ENCODE results near the gene SKI.
"Not testable (repeated sequence)": the region's sequence is repeated elsewhere in the genome, so short reads cannot be mapped to it uniquely, and the experiment has no call there.

SKI gene

DNA sequence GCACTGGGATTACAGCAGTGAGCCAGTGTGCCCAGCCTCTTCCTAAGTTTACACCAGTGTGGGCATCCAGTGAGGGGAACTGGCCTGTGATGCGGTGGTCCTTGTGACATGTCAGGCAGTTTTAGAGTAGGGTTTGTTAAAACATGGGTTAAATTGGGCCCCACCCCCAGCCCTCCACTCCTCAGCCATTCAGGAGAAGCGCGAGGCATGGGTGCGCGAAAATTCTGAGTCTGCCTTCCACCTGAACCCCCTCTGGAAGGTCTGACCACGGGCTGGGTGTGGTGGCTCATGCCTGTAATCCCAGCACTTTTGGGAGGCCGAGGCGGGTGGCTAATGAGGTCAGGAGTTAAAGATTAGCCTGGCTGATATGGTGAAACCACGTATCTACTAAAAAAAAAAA lies 51.7 kb downstream of the SKI start:
- DNase-seq = no peak

DNA sequence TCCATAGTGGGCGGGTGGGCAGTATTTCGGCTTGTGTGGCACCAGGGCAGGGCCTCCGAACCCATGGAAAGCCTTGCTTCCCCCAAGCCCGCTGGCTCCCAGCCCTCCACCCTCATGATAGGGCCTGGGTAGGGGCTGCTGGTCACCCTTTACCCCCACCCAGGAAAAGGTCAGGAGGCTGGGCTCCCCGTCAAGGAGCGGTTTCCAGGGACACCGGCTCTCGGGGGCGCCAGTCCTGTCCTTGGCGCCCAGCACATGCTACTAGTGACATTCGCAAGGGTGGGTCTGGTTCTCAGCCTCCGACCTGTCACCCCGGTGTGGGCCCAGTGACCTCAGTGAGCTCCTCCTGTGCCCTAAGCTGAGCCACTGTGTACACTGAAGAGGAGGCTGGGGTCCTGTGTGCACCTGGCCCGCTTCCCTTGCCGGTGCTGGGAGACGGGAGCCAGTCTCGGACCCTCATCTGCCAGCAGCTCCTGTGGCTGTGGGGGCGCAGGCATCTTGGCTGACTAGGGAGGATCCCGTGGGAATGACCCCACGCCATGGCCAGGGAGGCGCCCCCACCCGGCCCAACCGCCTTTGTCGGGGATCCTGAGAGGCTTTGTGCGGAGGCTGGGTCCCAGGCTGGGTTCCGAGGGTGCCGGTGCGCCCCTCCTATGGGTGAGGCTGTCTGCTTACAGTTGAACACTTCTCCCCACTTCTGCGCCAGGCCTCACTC lies 54.6 kb downstream of the SKI start:
- DNase-seq = no peak

DNA sequence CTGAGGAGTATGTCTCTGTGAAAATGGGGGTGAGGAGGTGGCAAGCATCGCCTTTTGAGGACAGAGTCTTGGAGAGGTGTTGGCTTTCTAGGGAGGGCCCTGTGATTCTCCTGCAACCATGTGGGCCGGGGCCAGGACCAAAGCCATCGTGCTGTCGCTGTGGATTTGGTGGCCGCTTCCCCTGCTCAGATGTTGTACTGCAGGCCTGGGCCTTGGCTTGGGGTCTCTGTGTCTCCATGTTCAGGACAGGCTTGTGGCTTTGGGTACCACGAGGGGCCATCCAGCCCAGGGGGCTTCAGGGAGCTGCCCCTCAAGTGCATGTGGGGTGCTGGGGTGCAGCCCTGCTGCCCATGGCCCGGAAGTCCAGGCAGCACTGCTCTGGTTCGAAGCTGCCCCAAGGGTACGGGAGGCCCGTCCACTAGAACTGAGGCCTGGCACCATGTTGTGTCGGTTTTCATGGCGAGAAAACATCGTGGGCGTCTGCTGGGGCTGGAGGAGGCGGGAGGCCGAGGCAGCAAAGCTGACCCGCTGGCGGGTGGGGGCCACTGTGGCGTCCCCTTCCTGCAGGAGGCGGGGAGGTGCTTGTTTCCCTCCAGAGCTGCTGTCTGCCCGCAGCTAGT lies 55.4 kb downstream of the SKI start:
- DNase-seq = no peak

DNA sequence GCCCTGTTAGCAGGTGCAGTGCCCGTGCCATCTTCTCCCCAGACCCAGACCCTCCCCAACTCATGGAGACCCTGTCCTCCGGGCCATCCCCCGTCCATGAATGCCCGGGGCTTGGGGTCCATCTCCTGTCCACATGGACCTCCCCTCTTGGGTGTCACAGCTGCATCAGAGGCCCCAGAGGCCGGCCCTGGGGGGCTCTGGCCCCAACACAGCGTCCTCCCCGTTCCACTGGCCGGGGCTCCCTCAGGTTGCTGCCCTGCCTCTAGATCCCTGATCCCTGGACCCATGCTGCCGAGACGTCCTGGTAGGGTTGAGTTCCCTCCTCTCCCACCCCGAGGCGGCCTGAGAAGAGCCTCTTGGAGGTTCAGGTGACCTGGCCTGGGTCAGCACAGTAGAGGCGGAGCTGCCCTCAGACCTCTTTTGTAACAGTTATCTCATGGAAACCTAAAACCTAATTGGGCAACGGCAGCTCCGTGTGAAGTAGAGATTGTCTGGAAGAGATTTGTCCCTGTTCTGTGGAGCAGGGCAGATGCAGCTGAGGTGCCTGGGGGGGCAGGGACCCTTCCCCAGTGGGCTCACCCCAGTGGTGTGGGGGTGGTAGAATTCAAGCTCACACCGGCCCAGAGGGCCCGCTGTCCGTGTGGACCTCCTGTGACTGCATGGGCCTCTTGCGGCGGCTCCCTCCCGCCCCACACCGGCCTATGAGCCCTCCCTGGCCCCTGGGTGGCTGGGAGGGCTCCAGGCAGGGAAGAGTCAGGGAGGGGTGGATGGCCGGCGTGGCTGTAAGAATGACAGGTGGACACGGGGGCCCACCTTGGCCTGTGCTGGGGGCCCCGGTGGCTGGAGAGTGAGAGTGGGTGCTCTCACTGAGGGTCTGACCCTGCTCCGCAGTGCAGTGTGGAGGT lies 56.1 kb downstream of the SKI start:
- DNase-seq = no peak

DNA sequence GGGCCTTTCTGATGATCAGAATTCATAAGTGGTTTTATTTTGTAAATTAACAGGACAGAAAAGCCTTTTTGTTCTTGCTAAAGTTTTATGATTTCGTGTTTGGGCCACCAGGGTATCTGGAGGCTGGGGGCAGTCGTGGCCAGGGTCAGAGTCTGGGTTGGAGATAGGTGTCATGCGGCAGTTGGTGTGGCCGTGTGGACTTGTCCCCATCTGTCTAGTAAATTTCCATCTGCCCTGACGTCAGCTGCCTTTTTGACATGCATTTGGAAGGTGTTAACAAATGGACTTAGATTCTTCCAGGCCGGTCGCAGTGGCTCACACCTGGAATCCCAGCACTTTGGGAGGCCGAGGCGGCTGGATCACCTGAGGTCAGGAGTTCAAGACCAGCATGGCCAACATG lies 56.8 kb downstream of the SKI start:
- no peak for DNase-seq

DNA sequence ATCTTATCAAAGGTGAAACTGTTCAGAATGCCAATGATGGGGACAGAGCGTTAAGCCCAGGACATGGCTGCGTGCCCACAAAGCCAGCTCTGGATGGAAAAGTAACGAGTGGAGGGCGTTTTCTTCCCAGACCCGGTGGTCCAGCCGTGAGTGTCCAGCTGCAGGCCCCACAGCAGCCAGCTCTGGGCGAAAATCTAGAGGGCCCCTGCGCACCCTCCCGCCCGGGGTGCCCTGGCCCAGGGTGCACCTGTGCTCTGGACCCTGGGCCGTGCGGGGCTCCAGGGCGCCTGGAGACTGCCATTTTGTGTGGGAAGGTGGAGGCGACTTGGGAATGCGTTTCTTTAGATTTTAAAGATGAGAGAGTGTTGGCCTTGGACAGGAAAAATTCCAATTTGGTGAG lies 58.8 kb downstream of the SKI start:
- no peak for DNase-seq

DNA sequence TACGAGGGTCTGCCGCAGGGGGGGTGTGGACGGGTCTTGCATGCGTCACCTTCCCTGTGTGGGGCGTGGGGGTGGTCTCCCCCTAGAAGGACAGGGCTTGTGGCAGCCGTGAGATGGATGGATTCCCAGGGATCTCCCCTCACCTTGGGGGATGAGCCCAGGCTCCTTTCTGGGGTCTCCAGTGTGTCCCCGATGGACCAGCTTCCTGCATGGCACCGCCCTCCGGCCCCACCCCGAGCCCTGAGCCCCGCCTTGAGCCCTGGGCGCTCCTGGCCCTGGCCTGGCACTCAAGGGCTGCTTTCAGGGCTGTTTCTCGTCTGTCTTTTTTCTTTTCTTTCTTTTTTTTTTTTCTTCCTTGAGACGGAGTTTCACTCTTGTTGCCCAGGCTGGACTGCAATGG lies 59.5 kb downstream of the SKI start:
- DNase-seq = no peak

DNA sequence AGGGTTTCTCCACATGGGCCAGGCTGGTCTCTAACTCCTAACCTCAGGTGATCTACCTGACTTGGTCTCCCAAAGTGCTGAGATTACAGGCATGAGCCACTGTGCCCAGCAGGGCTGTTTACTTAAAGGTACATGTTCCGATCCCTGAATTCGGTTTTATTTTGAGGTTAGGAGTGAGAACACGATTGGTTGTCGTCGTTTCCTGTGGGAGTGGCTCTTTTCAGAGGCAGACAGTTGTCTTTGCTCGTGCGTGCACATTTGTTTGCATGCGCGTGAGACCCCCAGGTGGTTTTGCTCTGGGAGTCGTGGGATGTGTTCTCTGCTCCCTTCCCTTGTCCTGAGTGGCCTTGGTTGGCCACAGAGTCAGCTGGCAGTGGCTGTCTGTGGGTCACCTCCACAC lies 60.2 kb downstream of the SKI start:
- peak; percentile 39 for DNase-seq

DNA sequence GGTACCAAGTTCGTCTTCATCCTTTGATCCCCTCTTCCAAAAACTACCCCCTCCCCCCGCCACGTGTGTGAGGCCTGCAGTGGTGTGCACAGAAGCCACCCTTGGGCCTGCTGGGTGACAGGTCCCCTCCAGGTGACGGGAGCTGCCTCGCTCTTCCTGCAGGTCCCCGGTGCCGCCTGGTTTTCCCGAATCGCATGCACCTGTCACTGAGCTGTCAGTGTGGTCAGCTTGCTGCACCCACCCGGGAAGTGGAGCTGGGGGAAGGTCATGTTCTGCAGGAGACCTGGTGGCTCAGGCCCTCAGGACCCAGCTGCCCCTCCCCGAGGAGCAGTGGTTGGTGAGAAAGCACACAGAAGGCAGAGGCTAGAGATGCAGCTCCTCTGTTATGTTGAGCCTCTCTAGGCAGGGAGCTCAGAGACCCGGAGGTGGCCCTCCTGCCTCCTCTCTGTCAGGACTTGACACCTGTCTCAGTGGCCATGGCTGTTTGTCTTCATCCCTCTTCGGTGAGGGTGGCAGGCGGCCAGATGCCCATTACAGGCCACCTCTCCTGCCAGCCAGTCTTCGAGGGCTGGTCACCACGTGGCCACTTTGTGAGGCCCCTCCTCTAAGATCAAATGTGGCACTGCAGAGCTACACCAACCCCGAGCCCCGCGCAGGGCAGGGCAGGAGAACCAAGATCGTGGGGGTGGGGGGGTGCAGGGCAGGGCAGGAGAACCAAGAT lies 60.9 kb downstream of the SKI start:
- no peak for DNase-seq

DNA sequence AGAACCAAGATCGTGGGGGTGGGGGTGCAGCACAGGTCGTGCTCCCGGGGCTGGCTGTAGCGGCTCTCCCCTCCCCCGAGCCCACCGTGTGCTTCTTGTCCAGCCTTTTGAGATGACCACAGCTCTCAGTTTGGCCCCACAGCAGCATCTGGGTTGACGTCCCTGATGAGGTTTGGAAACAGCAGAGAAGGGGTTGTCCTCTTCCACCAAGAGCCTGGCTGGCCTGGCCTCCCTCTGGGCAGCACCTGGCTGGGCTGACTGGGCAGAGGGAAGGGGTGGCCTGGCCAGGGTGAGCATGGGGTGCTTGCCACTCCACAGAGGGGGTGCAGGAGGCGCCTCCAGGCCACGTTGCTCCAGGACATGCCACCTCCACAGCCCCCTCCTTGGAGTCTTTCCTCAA lies 61.5 kb downstream of the SKI start:
- no peak for DNase-seq

DNA sequence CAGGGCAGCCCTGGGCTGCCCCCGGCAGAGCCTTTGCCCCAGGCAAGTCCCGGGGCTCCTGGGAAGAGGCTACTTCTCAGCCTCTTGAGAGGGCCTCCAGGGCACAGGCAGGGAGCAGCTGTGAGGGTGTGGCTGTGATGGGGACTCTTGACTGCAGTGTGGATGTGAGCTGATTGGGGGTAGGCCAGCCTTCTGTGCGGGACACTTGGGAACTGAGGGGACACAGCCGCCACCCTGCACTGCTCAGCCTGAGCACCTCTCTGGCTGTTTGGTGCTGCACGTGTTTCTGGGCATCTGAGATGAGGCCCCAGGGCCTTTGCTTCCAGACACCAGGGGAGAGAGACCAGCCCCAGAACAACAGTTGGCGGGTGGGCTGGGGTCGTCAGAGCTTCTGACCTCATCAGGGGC lies 62.1 kb downstream of the SKI start:
- DNase-seq = peak; percentile 33

DNA sequence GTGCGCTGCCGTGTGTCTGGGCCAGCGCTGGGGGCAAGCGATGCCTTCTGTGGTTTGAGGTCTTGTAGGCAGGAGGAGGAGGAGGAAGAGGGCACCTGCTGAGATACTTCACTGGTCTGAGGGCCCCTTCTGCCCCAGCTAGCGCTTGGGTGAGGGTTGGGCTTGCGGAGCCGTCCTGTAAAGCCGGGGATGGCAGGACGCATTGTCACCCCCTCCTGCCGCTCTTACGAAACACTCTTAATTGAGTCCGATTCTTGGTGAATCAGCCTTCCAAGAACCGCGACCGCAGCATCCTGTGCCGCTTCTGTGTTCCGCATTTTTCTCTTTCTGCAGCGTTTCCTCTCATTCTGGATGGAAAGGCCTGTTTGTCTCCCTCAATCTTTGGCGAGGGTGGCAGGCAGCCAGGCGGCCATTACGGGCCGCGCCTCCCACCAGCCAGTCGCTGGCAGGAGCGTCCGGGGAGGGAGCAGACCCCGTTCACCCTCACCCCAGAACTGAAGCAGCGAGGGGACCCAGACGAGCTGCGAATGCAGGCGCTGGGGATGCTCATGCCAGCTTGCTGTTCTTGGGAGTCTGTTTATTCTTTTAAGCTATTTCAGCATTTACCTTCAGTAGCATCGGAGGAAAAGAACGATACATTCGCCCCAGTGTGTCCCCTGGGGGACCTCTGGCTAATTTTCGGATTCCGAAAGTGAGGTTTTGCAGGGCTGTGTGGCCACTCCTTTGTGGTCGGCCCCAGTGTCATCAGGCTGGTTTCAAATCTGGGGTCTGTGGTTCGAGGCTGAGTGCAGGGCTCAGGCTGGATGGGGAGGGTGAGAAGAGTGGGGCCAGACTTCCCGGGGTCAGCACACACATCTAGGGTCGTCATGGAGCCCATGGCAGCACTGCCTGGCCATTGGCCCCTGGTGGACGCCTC lies 62.7 kb downstream of the SKI start:
- peak; percentile 83 for DNase-seq

DNA sequence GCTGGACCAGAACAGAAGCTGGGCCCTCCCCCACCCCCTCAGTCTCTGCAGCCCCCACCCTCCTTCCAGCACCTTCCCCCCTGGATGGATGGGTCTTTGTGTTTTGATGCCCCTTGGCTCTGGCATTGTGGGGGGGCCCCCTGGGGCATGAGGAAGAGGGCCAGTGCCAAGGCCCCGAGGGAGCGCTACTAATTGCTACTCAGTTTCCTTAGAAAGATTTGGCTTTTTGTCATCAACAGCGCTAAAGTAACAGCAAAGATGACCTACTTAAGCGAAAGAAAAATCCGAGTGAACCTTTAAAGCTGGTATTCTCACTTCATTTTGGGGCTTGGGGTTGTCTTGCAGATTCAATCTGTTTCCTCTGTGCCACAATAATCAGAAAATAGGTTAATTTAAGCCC lies 63.5 kb downstream of the SKI start:
- DNase-seq = no peak

DNA sequence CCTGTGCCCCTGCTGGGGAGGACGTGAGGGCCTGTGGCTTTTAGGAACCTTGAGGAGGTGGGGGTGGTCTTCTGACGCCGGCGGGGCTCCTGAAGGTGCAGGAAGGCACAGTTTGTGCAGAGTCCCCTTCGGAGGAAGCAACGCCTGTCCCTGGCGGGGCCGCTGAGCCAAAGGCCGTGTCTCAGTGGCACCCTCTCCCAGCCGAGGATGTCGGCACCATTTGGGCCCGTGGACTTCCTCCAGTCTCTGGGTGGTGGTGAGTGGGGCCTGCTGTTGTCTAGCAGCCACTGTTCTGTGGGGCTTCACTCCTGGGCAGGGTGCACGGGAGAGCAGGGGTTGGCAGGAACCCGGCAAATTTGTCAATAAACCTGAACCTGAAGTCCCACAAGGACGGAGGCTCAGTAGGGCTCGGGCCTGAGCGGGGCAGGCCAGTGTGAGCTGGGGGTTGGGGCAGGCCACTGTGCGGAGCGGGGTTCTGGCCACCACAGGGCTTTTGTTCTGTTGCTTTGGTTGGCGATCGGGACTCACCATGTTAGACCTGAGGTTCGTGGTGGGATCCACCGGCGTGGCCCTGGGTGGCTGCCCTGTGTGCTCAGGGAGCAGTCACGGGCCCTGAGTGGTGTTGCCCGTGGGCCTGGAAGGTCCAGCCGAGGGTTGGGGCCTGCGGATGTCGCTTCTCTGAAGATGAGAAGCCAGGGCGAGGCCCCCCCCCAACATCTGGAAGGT lies 64.8 kb downstream of the SKI start:
- DNase-seq = no peak

DNA sequence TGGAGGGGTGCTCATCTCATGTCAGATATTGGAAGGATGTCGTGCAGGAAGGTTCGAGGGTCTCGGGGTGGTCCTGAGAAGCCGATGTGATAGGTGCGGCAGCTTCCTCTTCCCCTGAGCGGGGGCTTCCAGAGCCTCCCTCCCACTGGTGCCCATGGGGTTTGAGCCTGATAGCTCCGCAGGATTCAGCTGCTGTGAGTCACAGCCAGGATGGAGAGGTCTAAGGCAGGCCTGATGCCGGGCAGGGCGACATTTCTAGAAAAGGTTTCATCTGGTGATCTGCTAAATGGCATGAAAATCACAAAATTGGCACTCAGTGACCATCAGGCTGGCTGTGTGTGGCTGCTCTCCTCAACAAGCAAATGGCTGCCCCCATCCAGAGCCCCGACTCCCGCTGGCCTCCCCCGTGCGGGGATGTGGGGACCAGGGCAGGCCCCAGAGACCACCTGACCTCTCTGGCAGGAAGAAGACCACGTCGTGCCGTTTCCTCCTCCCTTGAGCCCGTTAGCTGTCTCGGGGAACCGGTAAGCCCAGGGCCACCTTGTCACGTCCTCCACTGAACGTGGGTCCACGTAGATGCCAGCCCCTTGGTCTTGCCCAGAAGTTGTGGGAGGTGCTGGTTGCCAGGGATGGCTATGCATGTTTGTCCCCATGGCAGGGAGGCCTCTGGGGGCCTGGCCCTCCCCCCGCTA lies 66.1 kb downstream of the SKI start:
- DNase-seq = no peak

DNA sequence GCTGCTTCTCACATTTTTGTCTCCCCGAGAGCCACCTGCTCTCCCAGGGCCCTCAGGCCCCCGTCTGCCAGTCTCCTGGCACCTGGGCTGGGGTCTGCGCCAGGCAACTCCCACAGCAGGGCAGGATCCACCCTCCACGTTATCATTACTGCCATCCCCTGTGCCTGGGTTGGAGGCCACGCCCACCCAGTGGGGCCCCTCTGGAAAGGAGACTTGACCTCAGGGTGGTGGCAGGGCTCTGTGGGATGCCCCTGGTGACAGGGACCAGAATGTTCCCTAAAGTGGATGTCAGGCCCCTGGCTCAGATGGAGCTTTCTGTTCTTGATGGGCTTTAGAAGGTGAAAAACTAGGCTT lies 66.6 kb downstream of the SKI start:
- no peak for DNase-seq

DNA sequence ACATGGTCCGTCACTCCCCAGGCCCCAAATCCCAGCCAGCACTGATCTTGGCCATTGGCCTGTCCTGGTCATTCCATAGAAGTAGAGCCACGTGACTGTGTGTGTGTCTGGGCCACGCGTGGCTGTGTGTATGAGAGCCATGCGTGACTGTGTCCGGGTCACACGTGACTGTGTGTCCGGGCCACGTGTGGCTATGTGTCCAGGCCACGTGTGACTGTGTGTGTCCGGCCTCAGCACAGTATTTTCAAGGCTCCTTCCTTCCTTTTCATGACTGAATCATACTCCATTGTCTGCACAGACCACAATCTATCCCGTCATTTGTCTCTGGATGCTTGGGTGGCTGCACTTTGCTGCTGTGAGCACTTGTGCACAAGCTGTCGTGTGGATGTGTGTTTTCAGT lies 67.4 kb downstream of the SKI start:
- DNase-seq = no peak

DNA sequence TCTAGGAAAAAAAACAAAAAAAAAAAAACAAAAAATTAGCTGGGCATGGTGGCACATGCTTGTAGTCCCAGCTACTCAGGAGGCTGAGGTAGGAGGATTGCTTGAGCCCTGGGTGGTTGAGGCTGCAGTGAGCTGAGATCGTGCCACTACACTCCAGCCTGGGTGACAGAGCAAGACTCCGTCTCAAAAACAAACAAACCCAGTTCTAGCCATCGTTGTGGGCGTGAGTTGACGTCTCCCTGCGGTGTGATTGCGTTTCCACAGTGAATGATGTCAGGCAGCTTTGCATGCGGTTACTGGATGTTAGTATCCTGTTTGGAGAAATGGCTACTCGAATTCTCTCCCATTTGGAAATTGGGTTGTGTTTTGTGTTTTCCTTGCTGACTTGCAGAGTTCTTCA lies 68.1 kb downstream of the SKI start:
- not testable (repeated sequence) for DNase-seq

DNA sequence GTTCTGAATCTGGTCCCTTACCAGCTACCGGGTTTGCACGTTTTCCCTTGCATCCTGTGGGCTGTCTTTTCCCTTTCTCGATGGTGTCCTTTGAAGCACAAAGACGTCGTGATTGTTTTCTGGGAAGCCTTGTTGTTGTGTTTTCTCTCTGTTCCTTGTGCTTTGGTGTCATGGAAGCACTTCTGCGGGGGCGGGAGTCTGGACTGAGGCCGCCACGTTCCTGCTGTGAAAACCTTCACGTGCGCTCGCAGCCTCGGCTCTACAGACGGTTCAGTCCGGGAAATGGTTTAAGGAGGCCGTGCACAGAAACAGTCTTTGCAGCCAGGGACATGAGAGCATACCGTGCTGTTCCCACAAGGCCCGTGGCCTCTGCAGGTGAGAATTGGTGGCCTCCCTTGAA lies 68.5 kb downstream of the SKI start:
- no peak for DNase-seq

DNA sequence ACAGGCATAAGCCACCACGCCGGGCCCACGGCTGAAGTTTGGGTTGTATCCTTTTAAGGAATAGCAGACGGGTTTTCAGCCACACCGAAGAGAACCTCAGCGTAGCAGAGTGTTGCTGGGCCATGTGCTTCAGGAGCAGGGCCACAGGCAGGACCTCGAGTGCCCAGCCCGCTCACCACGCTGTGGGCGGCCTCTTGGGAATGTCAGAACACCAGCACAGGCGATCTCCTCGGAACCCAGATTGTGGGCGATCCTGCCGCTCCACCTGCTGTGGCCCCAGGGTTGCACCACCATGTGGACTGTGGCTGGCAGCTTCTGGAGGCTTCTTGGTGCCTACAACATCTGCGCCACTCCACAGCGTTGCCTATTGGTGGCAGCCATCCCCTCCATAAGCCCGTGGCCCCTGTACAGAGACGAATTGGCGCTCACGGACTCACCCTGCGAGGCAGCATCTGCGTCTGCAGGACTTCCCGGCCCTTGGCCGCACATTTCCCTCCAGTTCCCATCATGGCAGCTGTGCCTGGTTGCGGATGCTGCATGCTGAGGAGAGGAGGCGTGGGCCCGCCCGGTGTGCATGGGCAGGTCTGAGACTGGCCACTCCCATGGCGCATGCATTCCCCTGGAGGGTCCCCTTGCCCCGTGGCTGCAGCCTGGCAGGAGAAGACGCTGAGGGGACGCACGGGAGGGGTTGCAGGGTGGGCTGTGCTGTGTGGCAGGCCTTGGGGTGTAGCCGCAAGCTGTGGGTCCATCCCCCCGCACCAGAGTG lies 69.3 kb downstream of the SKI start:
- DNase-seq = no peak

All from CD4-positive, alpha-beta T cell treated with Interleukin-6 for 4 hours (primary cell).